ENCODE measurements around the gene PYGB.
"Not testable (repeated sequence)": the region's sequence is repeated elsewhere in the genome, so short reads cannot be mapped to it uniquely, and the experiment has no call there.

The PYGB gene

GRCh38 chr20:25237610-25238318 lies 10.1 kb upstream of the PYGB start:
- in situ Hi-C loops (cut with HindIII; ENCODE audit: low sequenced_read_pairs), result no loop called here
- peak; percentile 96 for DNase-seq (ENCODE audit: low read depth)
- TF ChIP-seq CTCF (IDR thresholded peaks at IDR 0.05; ENCODE audit: low read depth, low read length, missing control alignments), result no peak
- H3K4me3 ChIP-seq (ENCODE audit: low read depth, low read length), result no peak overlapping the region

GRCh38 chr20:25238319-25239037 lies 9.4 kb upstream of the PYGB start:
- in situ Hi-C loops (cut with HindIII; ENCODE audit: low sequenced_read_pairs), result no loop called here
- TF ChIP-seq CTCF (IDR thresholded peaks at IDR 0.05; ENCODE audit: low read depth, low read length, missing control alignments), result no peak
- DNase-seq (ENCODE audit: low read depth), result no peak
- H3K4me3 ChIP-seq (ENCODE audit: low read depth, low read length), result no peak overlapping the region

- DNase-seq (ENCODE audit: low read depth), result no peak
- no peak overlapping the region for H3K4me3 ChIP-seq (ENCODE audit: low read depth, low read length)
- in situ Hi-C loops (cut with HindIII; ENCODE audit: low sequenced_read_pairs), result no loop called here
- no peak for TF ChIP-seq CTCF (IDR thresholded peaks at IDR 0.05; ENCODE audit: low read depth, low read length, missing control alignments)
Observed at GRCh38 chr20:25239387-25240370, 8.2 kb upstream of the PYGB start.

GRCh38 chr20:25240851-25241658 lies 6.8 kb upstream of the PYGB start:
- in situ Hi-C loops (cut with HindIII; ENCODE audit: low sequenced_read_pairs); DNase-seq (ENCODE audit: low read depth); H3K4me3 ChIP-seq (ENCODE audit: low read depth, low read length): not testable (repeated sequence)

- H3K4me3 ChIP-seq (ENCODE audit: low read depth, low read length); DNase-seq (ENCODE audit: low read depth); in situ Hi-C loops (cut with HindIII; ENCODE audit: low sequenced_read_pairs): not testable (repeated sequence)
Observed at GRCh38 chr20:25241659-25241955, 6.3 kb upstream of the PYGB start.

DNA sequence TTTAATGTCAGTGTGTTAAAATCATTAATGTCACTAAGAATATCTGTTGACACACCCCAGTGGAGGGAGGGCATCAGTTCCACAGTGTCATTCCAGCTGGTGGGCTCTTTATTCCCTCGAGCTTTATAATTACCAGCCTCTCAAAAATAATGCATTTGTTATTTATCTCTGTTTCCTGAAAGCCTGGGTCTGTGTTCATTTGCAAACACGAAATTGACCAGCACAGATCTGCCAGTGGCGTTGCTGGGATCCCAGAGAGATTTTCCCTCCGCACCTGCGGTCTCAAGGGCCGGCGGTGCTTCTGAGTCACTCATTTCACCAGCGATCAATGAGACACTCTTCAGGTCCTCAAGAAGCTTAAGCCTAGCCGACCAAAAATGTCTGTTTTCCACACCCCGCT lies 5.7 kb upstream of the PYGB start:
- no peak for DNase-seq (ENCODE audit: low read depth)
- in situ Hi-C loops (cut with HindIII; ENCODE audit: low sequenced_read_pairs), result no loop called here

More for the DNA sequence above, 5.7 kb upstream of the PYGB start:
- no peak overlapping the region for H3K4me3 ChIP-seq (ENCODE audit: low read depth, low read length)
- TF ChIP-seq CTCF (IDR thresholded peaks at IDR 0.05; ENCODE audit: low read depth, low read length, missing control alignments), result no peak
